Measurements from ENCODE around the gene SLC41A2. TPM values are rescaled to one million over a fixed set of nuclear protein-coding genes. Genes with fewer than 3 reads are reported as not detected.

Gene SLC41A2
- total and polyA plus RNA-seq, 2 of the 13 experiments (the other 11 are each of a cell fraction or from before 2014, with no cell fraction given) = 2.3 to 12.8 TPM

DNA sequence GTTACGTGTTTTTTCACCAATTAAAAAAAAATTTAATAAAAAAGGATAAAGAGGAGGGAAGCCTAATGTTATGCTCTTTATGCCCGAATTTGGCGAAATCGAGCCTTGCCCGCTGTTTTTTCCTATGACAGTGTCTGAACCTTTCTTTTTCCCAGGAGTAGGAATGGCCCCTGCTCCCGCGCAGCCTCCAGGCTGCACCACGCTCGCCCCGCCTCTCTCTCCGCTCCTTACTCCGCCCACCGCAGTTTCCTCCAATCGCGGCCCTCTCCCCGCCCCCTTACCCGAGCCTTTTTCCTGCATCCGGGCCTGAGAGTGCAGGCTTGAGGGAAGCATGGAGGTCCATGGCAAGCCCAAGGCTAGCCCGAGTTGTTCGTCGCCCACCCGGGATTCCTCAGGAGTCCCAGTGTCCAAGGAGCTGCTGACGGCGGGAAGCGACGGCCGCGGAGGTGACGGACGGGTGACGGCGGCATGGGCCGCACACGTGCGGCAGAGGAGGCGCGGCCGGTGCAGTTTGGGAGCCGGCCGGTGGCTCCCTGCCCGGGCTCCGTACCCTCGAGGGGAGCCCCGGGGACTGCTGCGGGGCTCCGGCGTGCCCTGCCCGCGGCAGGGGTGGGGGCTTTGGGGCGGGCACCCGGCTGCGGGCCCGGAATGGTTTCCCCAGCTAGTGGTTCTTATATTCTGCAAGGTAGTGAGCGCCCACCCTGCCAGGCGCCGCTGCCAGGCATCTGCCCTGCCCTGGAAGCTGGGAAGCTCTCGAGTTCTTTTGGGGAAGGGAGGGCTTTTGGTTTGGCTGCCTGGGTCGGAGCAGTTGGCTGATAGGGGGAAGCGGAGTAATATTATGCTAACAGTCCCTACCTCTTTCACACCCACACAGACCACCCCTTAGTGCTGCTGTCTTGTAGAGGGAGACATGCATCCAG is 28.2 kb upstream of the SLC41A2 start, which contains the start of gene NOPCHAP1 (continued):
- peak; percentile 42; the same call in 1 of the 2 replicates for TF ChIP-seq ZNF350 (CRISPR knock-in tag; IDR thresholded peaks at IDR 0.05; ENCODE audit: borderline replicate concordance, low read depth)
- TF ChIP-seq SIX4 (CRISPR knock-in tag; IDR thresholded peaks at IDR 0.05) = no peak
- no peak for TF ChIP-seq POLR2AphosphoS2 (IDR thresholded peaks at IDR 0.05; ENCODE audit: low read depth, low read length)
- TF ChIP-seq, protein P1, sequence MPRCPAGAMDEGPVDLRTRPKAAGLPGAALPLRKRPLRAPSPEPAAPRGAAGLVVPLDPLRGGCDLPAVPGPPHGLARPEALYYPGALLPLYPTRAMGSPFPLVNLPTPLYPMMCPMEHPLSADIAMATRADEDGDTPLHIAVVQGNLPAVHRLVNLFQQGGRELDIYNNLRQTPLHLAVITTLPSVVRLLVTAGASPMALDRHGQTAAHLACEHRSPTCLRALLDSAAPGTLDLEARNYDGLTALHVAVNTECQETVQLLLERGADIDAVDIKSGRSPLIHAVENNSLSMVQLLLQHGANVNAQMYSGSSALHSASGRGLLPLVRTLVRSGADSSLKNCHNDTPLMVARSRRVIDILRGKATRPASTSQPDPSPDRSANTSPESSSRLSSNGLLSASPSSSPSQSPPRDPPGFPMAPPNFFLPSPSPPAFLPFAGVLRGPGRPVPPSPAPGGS (CRISPR knock-in tag; IDR thresholded peaks at IDR 0.05) = 0 out of 2 replicates have a peak, but pooled peaks have one; percentile 44
- TF ChIP-seq, protein P2, sequence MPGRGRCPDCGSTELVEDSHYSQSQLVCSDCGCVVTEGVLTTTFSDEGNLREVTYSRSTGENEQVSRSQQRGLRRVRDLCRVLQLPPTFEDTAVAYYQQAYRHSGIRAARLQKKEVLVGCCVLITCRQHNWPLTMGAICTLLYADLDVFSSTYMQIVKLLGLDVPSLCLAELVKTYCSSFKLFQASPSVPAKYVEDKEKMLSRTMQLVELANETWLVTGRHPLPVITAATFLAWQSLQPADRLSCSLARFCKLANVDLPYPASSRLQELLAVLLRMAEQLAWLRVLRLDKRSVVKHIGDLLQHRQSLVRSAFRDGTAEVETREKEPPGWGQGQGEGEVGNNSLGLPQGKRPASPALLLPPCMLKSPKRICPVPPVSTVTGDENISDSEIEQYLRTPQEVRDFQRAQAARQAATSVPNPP (CRISPR knock-in tag; IDR thresholded peaks at IDR 0.05) = no peak
- TF ChIP-seq ZSCAN20 (CRISPR knock-in tag; IDR thresholded peaks at IDR 0.05; ENCODE audit: borderline replicate concordance) = no peak
- no peak for TF ChIP-seq ZNF296 (CRISPR knock-in tag; conservative IDR thresholded peaks at IDR 0.05)
- no peak for TF ChIP-seq CBX1 (IDR thresholded peaks at IDR 0.05; ENCODE audit: low read depth)
- TF ChIP-seq TCF7L2 (IDR thresholded peaks at IDR 0.05; ENCODE audit: low read depth, low read length) = no peak
- TF ChIP-seq RELA (CRISPR knock-in tag; IDR thresholded peaks at IDR 0.05) = 0 out of 2 replicates have a peak, but pooled peaks have one; percentile 39
- no peak for TF ChIP-seq ZNF180 (CRISPR knock-in tag; IDR thresholded peaks at IDR 0.05; ENCODE audit: borderline replicate concordance, low read depth)
- TF ChIP-seq ZNF550 (CRISPR knock-in tag; IDR thresholded peaks at IDR 0.05; ENCODE audit: borderline replicate concordance) = no peak
- TF ChIP-seq ZBTB7A (CRISPR knock-in tag; IDR thresholded peaks at IDR 0.05) = no peak
- TF ChIP-seq ZNF570 (CRISPR knock-in tag; IDR thresholded peaks at IDR 0.05; ENCODE audit: borderline replicate concordance) = no peak
- peak; percentile 81; the same call in 1 of the 2 replicates for TF ChIP-seq NFKB2 (CRISPR knock-in tag; IDR thresholded peaks at IDR 0.05; ENCODE audit: borderline replicate concordance)
- TF ChIP-seq ZNF589 (CRISPR knock-in tag; conservative IDR thresholded peaks at IDR 0.05) = no peak
- TF ChIP-seq, protein P3, sequence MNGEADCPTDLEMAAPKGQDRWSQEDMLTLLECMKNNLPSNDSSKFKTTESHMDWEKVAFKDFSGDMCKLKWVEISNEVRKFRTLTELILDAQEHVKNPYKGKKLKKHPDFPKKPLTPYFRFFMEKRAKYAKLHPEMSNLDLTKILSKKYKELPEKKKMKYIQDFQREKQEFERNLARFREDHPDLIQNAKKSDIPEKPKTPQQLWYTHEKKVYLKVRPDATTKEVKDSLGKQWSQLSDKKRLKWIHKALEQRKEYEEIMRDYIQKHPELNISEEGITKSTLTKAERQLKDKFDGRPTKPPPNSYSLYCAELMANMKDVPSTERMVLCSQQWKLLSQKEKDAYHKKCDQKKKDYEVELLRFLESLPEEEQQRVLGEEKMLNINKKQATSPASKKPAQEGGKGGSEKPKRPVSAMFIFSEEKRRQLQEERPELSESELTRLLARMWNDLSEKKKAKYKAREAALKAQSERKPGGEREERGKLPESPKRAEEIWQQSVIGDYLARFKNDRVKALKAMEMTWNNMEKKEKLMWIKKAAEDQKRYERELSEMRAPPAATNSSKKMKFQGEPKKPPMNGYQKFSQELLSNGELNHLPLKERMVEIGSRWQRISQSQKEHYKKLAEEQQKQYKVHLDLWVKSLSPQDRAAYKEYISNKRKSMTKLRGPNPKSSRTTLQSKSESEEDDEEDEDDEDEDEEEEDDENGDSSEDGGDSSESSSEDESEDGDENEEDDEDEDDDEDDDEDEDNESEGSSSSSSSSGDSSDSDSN (CRISPR knock-in tag; IDR thresholded peaks at IDR 0.05) = peak; percentile 92
- no peak for TF ChIP-seq RFXANK (CRISPR knock-in tag; IDR thresholded peaks at IDR 0.05)
- no peak for TF ChIP-seq SMC3 (IDR thresholded peaks at IDR 0.05; ENCODE audit: low read length)
- TF ChIP-seq, protein P4, sequence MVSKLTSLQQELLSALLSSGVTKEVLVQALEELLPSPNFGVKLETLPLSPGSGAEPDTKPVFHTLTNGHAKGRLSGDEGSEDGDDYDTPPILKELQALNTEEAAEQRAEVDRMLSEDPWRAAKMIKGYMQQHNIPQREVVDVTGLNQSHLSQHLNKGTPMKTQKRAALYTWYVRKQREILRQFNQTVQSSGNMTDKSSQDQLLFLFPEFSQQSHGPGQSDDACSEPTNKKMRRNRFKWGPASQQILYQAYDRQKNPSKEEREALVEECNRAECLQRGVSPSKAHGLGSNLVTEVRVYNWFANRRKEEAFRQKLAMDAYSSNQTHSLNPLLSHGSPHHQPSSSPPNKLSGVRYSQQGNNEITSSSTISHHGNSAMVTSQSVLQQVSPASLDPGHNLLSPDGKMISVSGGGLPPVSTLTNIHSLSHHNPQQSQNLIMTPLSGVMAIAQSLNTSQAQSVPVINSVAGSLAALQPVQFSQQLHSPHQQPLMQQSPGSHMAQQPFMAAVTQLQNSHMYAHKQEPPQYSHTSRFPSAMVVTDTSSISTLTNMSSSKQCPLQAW (CRISPR knock-in tag; IDR thresholded peaks at IDR 0.05) = 0 out of 2 replicates have a peak, but pooled peaks have one; percentile 27
- no peak for TF ChIP-seq ZNF337 (CRISPR knock-in tag; IDR thresholded peaks at IDR 0.05; ENCODE audit: borderline replicate concordance, low read depth)
- TF ChIP-seq SAP130 (CRISPR knock-in tag; IDR thresholded peaks at IDR 0.05; ENCODE audit: low read depth) = peak; percentile 88
- no peak for TF ChIP-seq RARG (CRISPR knock-in tag; IDR thresholded peaks at IDR 0.05; ENCODE audit: low read depth)
- TF ChIP-seq TEAD3 (CRISPR knock-in tag; optimal IDR thresholded peaks at IDR 0.05; ENCODE audit: borderline replicate concordance) = peak; percentile 49

All from HepG2 (cell line).